ENCODE measurements around the gene FAM241B.

Gene FAM241B

DNA sequence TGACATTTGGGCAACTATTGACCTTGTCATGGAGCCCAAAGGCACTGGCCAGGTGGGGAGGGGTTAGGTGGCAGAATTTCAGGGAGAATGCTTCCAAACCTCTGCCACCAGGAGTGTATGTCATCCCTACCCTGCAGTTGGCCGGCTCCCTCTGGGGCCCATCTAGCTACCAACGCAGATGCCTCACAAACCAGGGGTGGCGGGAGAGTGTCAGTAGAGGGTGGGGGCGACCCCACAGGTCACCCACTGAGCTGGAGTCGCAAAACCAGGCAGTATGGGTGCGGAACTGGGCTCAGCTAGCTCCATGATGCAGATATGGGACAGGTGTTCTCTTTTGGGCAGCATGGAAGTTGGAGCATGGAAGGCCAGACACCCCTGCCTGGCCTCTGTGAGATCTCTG, 51.4 kb downstream of the FAM241B start:
- H3K9me3 ChIP-seq (ENCODE audit: control insufficient read depth, insufficient read depth, low read length): no peaks in the 10 kb centered on the region
- H3K4me3 ChIP-seq (ENCODE audit: low read depth, low read length): no peak overlapping the region
- no peak overlapping the region for H3K9ac ChIP-seq (ENCODE audit: low read depth, low read length)
- no peaks in the 10 kb centered on the region for H3K27me3 ChIP-seq (ENCODE audit: control insufficient read depth, insufficient read depth, low read length)
- H3K4me1 ChIP-seq (ENCODE audit: control insufficient read depth, insufficient read depth, low read length): peaks cover 3% of the 10 kb centered on the region
- H3K36me3 ChIP-seq (ENCODE audit: control insufficient read depth, insufficient read depth, low read length): no peaks in the 10 kb centered on the region

- H3K36me3 ChIP-seq (ENCODE audit: control insufficient read depth, insufficient read depth, low read length): no peaks in the 10 kb centered on the region
- peaks cover 3% of the 10 kb centered on the region for H3K4me1 ChIP-seq (ENCODE audit: control insufficient read depth, insufficient read depth, low read length)
- H3K9ac ChIP-seq (ENCODE audit: low read depth, low read length): no peak overlapping the region
- H3K4me3 ChIP-seq (ENCODE audit: low read depth, low read length): no peak overlapping the region
- H3K27me3 ChIP-seq (ENCODE audit: control insufficient read depth, insufficient read depth, low read length): no peaks in the 10 kb centered on the region
- no peaks in the 10 kb centered on the region for H3K9me3 ChIP-seq (ENCODE audit: control insufficient read depth, insufficient read depth, low read length)
Measured at GRCh38 chr10:69682955-69683474, 53.0 kb downstream of the FAM241B start.
